C4-2B (cell line): ENCODE results near the gene RARS1.

Experiments used
- CTCF ChIP-seq: fragments of 450-650 bp; conservative IDR thresholded peaks from 2 replicates; pipeline ENCODE4 v1.5.1; 2017; ENCODE audit warnings: mild to moderate bottlenecking
- ZFX ChIP-seq: fragments of 450-650 bp; IDR thresholded peaks from 2 replicates; pipeline ENCODE4 v1.6.1; 2017

- TF ChIP-seq CTCF: no peak
- no peak for TF ChIP-seq ZFX
Measured at GRCh38 chr5:168529374-168530234, 43.3 kb downstream of the RARS1 start.
